ENCODE measurements around the gene CD109. TPM values are rescaled to one million over a fixed set of nuclear protein-coding genes. Genes with fewer than 3 reads are reported as not detected.

Gene CD109
- total RNA-seq, 1 experiment from 2014 or later, result 46.1 TPM

DNA sequence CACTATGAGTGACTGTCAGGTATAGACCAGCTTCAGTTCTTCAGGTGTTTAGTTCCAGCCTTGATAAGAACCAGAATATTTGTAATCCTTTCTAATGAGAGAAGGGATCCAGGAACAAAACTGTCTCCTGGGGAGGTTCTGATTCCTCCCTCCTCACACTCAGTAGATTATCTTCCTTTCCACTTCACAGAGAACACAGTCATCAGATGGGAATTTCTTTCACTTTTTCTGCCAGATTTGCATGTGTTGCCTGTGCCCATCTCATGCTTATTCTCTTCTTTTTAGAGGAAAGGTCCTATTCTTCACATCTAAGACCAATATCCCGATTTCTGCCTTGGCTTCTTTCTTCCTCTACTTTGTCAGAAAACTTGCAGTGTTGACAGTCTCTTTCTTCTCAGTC lies 50.8 kb downstream of the CD109 start:
- POLR2A ChIA-PET, result no interaction called here
- ATAC-seq, result no peak

DNA sequence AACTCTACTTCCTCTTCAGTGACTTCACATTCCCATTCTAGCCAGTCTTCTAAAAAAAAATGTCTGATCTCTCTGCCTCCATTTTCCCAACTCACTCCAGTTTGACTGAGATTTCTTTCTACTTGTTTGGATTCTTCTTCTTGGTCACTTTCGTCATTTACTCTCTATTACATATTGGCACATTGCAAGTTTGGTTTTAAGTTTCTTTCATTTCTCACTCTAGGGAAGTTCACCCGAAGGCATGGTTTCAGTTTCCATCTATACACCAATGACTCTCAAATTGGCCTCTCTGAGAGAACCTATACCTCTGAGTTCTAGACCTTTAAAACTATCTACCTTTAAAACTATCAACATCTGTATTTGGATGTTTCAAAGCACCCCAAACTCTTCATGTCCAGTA lies 51.3 kb downstream of the CD109 start:
- Histone ChIP-seq H3K27me3 (ENCODE audit: control insufficient read depth, insufficient read depth, low read length) (no peaks in the 10 kb centered on the region), H3K4me3 (ENCODE audit: low read depth in 2 of 2, low read length in 2 of 2) (no peak overlapping the region), H3K36me3 (ENCODE audit: control insufficient read depth, insufficient read depth, low read length) (no peaks in the 10 kb centered on the region; the same call in 1 of the 2 replicates), H3K9me3 (ENCODE audit: control insufficient read depth, insufficient read depth, low read depth, low read length) (no peaks in the 10 kb centered on the region), H3K4me1 (ENCODE audit: control insufficient read depth, insufficient read depth, low read length) (no peaks in the 10 kb centered on the region), H3K27ac (ENCODE audit: low read length) (no peak overlapping the region)
- CTCF ChIA-PET, result no interaction called here
- POLR2A ChIA-PET, result no interaction called here
- BruUV-seq (replicated peaks), result no TSS peak
- no peak for DNase-seq (ENCODE audit: low read depth, low spot score)
- TF ChIP-seq, protein P1, sequence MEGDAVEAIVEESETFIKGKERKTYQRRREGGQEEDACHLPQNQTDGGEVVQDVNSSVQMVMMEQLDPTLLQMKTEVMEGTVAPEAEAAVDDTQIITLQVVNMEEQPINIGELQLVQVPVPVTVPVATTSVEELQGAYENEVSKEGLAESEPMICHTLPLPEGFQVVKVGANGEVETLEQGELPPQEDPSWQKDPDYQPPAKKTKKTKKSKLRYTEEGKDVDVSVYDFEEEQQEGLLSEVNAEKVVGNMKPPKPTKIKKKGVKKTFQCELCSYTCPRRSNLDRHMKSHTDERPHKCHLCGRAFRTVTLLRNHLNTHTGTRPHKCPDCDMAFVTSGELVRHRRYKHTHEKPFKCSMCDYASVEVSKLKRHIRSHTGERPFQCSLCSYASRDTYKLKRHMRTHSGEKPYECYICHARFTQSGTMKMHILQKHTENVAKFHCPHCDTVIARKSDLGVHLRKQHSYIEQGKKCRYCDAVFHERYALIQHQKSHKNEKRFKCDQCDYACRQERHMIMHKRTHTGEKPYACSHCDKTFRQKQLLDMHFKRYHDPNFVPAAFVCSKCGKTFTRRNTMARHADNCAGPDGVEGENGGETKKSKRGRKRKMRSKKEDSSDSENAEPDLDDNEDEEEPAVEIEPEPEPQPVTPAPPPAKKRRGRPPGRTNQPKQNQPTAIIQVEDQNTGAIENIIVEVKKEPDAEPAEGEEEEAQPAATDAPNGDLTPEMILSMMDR (IDR thresholded peaks at IDR 0.05), result no peak
- TF ChIP-seq, protein P2, sequence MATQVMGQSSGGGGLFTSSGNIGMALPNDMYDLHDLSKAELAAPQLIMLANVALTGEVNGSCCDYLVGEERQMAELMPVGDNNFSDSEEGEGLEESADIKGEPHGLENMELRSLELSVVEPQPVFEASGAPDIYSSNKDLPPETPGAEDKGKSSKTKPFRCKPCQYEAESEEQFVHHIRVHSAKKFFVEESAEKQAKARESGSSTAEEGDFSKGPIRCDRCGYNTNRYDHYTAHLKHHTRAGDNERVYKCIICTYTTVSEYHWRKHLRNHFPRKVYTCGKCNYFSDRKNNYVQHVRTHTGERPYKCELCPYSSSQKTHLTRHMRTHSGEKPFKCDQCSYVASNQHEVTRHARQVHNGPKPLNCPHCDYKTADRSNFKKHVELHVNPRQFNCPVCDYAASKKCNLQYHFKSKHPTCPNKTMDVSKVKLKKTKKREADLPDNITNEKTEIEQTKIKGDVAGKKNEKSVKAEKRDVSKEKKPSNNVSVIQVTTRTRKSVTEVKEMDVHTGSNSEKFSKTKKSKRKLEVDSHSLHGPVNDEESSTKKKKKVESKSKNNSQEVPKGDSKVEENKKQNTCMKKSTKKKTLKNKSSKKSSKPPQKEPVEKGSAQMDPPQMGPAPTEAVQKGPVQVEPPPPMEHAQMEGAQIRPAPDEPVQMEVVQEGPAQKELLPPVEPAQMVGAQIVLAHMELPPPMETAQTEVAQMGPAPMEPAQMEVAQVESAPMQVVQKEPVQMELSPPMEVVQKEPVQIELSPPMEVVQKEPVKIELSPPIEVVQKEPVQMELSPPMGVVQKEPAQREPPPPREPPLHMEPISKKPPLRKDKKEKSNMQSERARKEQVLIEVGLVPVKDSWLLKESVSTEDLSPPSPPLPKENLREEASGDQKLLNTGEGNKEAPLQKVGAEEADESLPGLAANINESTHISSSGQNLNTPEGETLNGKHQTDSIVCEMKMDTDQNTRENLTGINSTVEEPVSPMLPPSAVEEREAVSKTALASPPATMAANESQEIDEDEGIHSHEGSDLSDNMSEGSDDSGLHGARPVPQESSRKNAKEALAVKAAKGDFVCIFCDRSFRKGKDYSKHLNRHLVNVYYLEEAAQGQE (IDR thresholded peaks at IDR 0.05; ENCODE audit: insufficient read depth in 1 of 2, low read depth in 2 of 2, low read length in 1 of 2), result no peak
- TF ChIP-seq SIN3A (IDR thresholded peaks at IDR 0.05; ENCODE audit: borderline replicate concordance, insufficient read depth, low read depth, low read length), result no peak
- no peak for TF ChIP-seq POLR2AphosphoS5 (IDR thresholded peaks at IDR 0.05; ENCODE audit: low read depth, low read length)
- no peak for TF ChIP-seq TCF7L2 (IDR thresholded peaks at IDR 0.05; ENCODE audit: low read depth, low read length)
- no peak for ATAC-seq
- in situ Hi-C loops (cut with HindIII; ENCODE audit: low pct_unique_long_range_greater_than_20kb, low sequenced_read_pairs), result no loop called here
- intact Hi-C loops (cut with micrococcal nuclease; ENCODE audit: unreplicated experiment), result no loop called here

More for the DNA sequence above, 50.8 kb downstream of the CD109 start:
- no peak overlapping the region for H3K4me3 ChIP-seq (ENCODE audit: low read depth in 2 of 2, low read length in 2 of 2)
- no peak overlapping the region for H3K27ac ChIP-seq (ENCODE audit: low read length)
- TF ChIP-seq, protein P1 (IDR thresholded peaks at IDR 0.05), result no peak
- no peak for TF ChIP-seq TCF7L2 (IDR thresholded peaks at IDR 0.05; ENCODE audit: low read depth, low read length)
- TF ChIP-seq POLR2AphosphoS5 (IDR thresholded peaks at IDR 0.05; ENCODE audit: low read depth, low read length), result no peak
- TF ChIP-seq SIN3A (IDR thresholded peaks at IDR 0.05; ENCODE audit: borderline replicate concordance, insufficient read depth, low read depth, low read length), result no peak
- TF ChIP-seq, protein P2 (IDR thresholded peaks at IDR 0.05; ENCODE audit: insufficient read depth in 1 of 2, low read depth in 2 of 2, low read length in 1 of 2), result no peak
- intact Hi-C loops (cut with micrococcal nuclease; ENCODE audit: unreplicated experiment) (no loop called here), in situ Hi-C loops (cut with HindIII; ENCODE audit: low pct_unique_long_range_greater_than_20kb, low sequenced_read_pairs) (no loop called here)
- BruUV-seq (replicated peaks), result no TSS peak
- no peaks in the 10 kb centered on the region for H3K27me3 ChIP-seq (ENCODE audit: control insufficient read depth, insufficient read depth, low read length)
- no peaks in the 10 kb centered on the region for H3K4me1 ChIP-seq (ENCODE audit: control insufficient read depth, insufficient read depth, low read length)
- DNase-seq (ENCODE audit: low read depth, low spot score), result no peak
- CTCF ChIA-PET, result no interaction called here
- H3K36me3 ChIP-seq (ENCODE audit: control insufficient read depth, insufficient read depth, low read length), result no peaks in the 10 kb centered on the region; the same call in 1 of the 2 replicates
- no peaks in the 10 kb centered on the region for H3K9me3 ChIP-seq (ENCODE audit: control insufficient read depth, insufficient read depth, low read depth, low read length)

Measured in Panc1 (cell line).